Smooth muscle cell of the brain vasculature (primary cell): ENCODE results near the gene SHROOM3.
"Not testable (repeated sequence)": the region's sequence is repeated elsewhere in the genome, so short reads cannot be mapped to it uniquely, and the experiment has no call there.

Experiments used
- DNase-seq: peaks from one replicate; pipeline ENCODE4 v3.0.0-alpha.2; 2012; ENCODE audit warnings: low read depth, low spot score

SHROOM3 gene

GRCh38 chr4:76723373-76723772 lies 288.3 kb downstream of the SHROOM3 start:
- DNase-seq, result no peak

DNA sequence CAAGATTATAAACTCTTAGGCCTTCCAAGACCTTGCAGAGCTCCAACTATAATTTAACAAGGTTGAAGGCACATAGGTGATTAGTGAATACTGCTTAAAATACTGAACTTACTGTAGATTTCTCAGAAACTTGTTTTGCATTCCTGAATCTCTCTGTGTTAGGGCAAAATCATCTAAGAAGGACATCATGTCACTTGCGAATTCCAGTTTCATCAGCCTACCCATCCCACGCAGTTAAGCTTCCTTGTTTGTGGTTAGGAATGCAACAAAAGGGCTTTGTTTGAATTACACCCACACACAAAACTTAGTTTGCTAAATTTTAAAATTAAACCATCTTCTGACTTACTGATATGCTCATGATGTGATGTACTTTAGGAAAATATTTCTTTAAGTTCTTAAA lies 288.9 kb downstream of the SHROOM3 start:
- DNase-seq, result no peak

DNA sequence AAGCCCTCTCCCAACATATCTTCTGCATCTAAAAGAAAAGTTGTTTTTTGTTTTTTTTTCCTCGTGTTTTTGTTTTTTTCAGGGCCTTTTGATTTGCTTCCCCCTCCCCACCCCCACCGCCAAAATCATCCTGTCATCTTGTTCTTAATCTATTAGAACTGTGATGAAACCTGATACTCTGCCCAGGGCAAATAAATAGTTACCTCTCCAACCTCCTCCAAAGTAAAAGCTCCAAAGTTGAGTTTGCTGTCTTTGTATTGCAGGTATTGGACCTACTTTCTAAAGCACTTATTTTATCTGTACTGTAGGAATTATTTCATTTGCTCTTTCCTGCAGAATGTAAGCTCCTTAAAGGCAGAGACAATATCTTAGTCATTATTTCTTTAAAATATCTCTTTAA lies 290.0 kb downstream of the SHROOM3 start:
- no peak for DNase-seq

GRCh38 chr4:76726176-76726575 lies 291.1 kb downstream of the SHROOM3 start:
- no peak for DNase-seq

GRCh38 chr4:76726631-76727030 lies 291.6 kb downstream of the SHROOM3 start:
- no peak for DNase-seq

- not testable (repeated sequence) for DNase-seq
These were observed 292.9 kb downstream of the SHROOM3 start for GRCh38 chr4:76727934-76728333.

DNA sequence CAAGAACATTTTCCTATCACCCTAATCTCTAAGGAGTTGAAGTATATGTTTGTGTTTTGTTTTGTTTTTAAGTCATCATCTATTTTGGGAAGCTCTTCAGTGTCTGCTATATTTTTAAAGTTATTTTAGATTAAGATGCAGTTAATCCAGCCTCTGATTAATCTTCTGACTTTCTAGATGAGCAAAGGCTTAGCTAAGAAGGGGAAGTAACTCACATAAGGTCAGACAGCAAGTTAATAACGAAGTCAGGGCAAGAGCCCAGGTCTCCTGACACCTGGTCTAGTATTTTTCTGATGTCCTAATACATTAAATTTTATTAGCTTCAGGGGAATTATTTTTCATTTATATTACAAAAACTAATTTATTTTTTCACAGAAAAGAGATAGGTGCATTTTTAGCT lies 294.4 kb downstream of the SHROOM3 start:
- DNase-seq, result no peak

DNA sequence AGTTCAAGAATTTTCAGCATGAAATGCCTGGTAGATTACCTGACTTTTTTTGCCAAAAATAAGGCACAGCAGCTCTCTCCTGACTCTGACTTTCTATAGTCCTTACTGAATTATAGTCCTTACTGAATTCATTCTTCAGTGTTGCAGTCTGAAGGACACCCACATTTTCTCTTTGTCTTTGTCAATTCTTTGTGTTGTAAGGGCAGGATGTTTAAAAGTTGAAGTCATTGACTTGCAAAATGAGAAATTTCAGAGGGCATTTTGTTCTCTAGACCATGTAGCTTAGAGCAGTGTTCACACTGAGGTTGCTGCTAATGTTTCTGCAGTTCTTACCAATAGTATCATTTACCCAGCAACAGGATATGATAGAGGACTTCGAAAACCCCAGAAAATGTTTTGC lies 295.0 kb downstream of the SHROOM3 start:
- DNase-seq, result no peak

- no peak for DNase-seq
These were observed 297.2 kb downstream of the SHROOM3 start for GRCh38 chr4:76732246-76732645.

- no peak for DNase-seq
These were observed 298.2 kb downstream of the SHROOM3 start for GRCh38 chr4:76733068-76733771.

GRCh38 chr4:76736414-76736813 lies 301.4 kb downstream of the SHROOM3 start:
- no peak for DNase-seq

DNA sequence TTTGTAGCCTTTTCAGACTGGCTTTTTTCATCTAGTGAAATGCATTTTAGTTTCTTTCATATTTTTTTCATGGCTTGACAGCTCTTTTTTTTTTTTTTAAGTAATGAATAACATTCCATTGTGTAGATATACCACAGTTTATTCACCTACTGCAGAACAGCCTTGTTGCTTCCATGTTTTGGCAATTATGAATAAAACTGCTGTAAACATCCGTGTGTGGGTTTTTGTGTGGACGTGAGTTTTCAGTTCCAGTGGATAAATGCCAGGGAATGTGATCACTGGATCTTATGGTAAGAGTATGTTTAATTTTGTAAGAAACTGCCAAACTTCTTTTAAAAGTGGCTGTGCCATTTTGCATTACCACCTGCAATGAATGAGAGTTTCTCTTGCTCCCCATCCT lies 302.2 kb downstream of the SHROOM3 start:
- DNase-seq, result no peak

DNA sequence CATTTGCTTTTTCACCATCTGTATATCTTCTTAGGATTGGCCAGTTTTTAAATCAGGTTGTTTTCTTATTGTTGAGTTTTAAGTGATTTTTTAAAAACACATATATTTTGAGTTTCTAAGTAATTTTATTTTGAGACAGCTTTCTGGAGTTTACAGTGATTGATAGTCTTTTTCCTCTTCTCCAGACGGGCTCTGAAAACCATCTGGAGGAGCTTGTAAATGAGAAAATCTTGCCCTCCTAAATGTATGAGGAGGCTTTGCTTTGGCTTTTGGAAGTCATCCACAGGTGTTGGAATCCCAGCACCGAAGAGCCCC lies 302.7 kb downstream of the SHROOM3 start:
- no peak for DNase-seq

DNA sequence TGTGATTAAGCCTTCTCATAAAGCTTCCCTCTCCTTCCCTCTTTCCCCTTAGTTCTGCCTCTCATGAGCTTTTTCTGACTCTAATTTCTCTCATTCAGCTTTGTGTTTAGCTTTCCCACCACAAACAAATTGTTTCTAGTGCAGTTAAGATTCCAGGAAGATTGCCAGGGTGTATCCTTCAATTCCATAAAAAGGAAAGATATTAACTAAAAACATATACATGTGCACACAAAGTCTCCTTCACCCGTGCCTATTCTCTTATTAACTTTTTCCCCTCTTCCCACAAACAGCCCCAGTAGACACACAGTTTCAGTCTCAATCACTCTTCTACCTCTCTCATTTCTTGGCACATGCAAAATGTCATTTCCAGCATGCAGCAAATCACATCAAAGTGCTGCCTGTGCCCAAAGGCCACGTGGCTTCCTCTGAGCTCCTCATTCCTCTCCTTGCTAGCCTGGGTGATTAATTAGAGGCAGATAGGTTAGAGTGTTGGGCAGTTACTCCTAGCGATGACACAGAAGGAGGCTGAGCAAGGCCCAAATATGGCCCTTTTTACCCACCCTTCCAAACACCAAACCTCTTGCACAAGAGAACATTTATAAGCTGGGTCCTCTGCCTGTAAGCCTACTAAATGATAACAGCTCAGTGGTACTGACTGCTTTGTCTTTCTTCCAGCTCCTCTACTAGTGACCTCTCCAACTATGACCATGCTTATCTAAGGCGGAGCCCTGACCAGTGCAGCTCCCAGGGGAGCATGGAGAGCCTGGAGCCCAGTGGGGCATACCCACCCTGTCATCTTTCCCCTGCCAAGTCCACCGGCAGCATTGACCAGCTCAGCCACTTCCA lies 303.3 kb downstream of the SHROOM3 start:
- no peak for DNase-seq

GRCh38 chr4:76740192-76740591 lies 305.2 kb downstream of the SHROOM3 start:
- no peak for DNase-seq

DNA sequence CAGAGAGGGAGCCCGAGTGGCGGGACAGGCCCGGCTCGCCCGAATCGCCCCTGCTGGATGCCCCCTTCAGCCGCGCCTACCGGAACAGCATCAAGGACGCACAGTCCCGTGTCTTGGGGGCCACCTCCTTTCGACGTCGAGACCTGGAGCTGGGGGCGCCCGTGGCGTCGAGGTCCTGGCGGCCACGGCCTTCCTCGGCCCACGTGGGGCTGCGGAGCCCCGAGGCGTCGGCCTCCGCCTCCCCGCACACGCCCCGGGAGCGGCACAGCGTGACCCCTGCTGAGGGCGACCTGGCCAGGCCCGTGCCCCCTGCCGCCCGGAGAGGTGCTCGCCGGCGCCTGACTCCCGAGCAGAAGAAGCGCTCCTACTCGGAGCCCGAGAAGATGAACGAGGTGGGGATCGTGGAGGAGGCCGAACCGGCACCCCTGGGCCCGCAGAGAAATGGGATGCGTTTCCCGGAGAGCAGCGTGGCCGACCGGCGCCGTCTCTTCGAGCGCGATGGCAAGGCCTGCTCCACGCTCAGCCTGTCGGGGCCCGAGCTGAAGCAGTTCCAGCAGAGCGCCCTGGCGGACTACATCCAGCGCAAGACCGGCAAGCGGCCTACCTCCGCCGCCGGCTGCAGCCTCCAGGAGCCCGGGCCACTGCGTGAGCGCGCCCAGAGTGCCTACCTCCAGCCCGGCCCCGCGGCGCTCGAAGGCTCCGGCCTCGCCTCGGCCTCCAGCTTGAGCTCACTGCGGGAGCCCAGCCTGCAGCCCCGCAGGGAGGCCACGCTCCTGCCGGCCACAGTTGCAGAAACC lies 306.0 kb downstream of the SHROOM3 start:
- no peak for DNase-seq

GRCh38 chr4:76741663-76742020 lies 306.6 kb downstream of the SHROOM3 start:
- DNase-seq, result no peak

GRCh38 chr4:76744241-76744921 lies 309.4 kb downstream of the SHROOM3 start:
- DNase-seq, result no peak

DNA sequence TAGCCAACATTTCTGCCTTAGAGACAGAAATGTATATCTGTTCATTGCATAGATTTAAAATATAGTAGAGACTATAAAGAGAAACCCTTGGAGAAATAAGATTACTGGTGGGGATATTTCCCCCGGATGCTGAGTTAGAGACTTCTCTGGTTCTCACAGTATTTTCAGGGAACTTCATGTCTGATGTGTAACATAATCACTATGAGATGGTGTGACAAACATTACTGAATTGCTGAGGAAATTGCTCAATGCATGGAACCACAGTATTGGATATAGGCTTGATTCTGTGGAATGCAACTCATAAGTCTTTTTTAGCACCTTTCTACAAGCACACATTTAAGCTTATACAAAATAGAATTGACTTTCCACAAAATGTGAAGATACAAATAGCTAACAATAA lies 310.2 kb downstream of the SHROOM3 start:
- DNase-seq, result no peak

DNA sequence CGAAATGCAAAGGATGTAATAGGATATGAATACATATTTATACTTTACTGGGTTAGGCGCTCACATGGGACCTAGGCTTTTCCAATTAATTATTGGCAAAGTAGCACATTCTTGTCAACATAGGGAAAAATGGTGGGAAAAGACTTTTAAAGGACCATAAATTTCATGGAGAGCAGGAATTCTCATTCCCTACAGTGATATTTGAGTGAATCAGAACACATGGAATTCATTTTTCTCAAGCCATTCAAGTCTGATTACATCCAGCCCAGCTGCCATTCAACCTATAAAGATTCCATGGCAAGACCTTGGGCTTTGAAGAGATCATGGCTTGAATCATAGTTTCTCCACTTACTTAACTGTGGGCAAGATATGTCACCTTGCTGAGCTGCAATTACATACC lies 312.5 kb downstream of the SHROOM3 start:
- DNase-seq, result no peak

GRCh38 chr4:76748649-76749048 lies 313.6 kb downstream of the SHROOM3 start:
- DNase-seq, result no peak

- no peak for DNase-seq
These were observed 314.3 kb downstream of the SHROOM3 start for GRCh38 chr4:76749355-76749754.
